K562 (cell line): Measurements from ENCODE around the gene FERMT1.

ENCODE experiments used
- CBX3 ChIP-seq, 2 experiments: IDR thresholded peaks; 1 replicate in 1 of 2; 2 replicates in 1 of 2; pipeline ENCODE4 v1.6.1; 2012; ENCODE audit warnings: inconsistent platforms in 2 of 2, low read length in 2 of 2, borderline replicate concordance in 1 of 2, control low read depth in 1 of 2
- CBX5 ChIP-seq: IDR thresholded peaks from 2 replicates; pipeline ENCODE4 v1.6.1; 2014; ENCODE audit warnings: low read depth, borderline replicate concordance
- CTCF ChIP-seq, 3 experiments: IDR thresholded peaks in 2 of 3; conservative IDR thresholded peaks in 1 of 3; 2 replicates each; pipeline ENCODE4 v1.5.1; 2011 to 2012; ENCODE audit warnings: low read length in 3 of 3, mild to moderate bottlenecking in 3 of 3, control low read depth in 2 of 3, improper control_type of control experiment in 1 of 3, inconsistent platforms in 1 of 3, low read depth in 1 of 3, mixed read lengths in 1 of 3, moderate library complexity in 1 of 3; ENCODE audit not compliant: insufficient read depth in 2 of 3
- E4F1 ChIP-seq: fragments of 250-450 bp; sonication (Bioruptor Pico); IDR thresholded peaks from 2 replicates; pipeline ENCODE4 v1.5.0; 2021; ENCODE audit warnings: mild to moderate bottlenecking, borderline replicate concordance
- ERF ChIP-seq: fragments of 450-650 bp; formaldehyde crosslinking; IDR thresholded peaks from 2 replicates; pipeline ENCODE4 v1.4.0; 2020; ENCODE audit warnings: mild to moderate bottlenecking, mixed read lengths
- JUNB ChIP-seq: fragments of 450-650 bp; formaldehyde crosslinking; conservative IDR thresholded peaks from 2 replicates; pipeline ENCODE4 v1.4.0; 2020; ENCODE audit warnings: mild to moderate bottlenecking
- POLR2AphosphoS5 ChIP-seq: IDR thresholded peaks from 2 replicates; pipeline ENCODE4 v1.6.1; 2011; ENCODE audit warnings: mild to moderate bottlenecking, low read depth, low read length, moderate library complexity; ENCODE audit not compliant: control insufficient read depth, insufficient read depth
- POLR3G ChIP-seq: IDR thresholded peaks from 2 replicates; pipeline ENCODE4 v1.6.1; 2011; ENCODE audit not compliant: insufficient read length, insufficient replicate concordance; ENCODE audit errors: extremely low read depth
- SP2 ChIP-seq: IDR thresholded peaks from 2 replicates; pipeline ENCODE4 v1.6.1; 2011; ENCODE audit warnings: mild to moderate bottlenecking, low read depth, low read length, moderate library complexity; ENCODE audit not compliant: poor library complexity, severe bottlenecking; ENCODE audit errors: extremely low read depth
- ZEB2 ChIP-seq: fragments of 450-650 bp; IDR thresholded peaks from 2 replicates; pipeline ENCODE4 v1.6.1; 2016
- ZFPM2 ChIP-seq: fragments of 250-450 bp; sonication (Bioruptor Pico); IDR thresholded peaks from 2 replicates; pipeline ENCODE4 v1.5.1; 2022; ENCODE audit warnings: mild to moderate bottlenecking

GRCh38 chr20:6168204-6168603 is 45.4 kb upstream of the FERMT1 start:
- no peak for TF ChIP-seq ZEB2
- TF ChIP-seq CTCF (IDR thresholded peaks at IDR 0.05 in 2 of 3, conservative IDR thresholded peaks at IDR 0.05 in 1 of 3; ENCODE audit: insufficient read depth in 2 of 3, low read depth in 1 of 3, low read length in 3 of 3), result no peak
- TF ChIP-seq JUNB (CRISPR knock-in tag), result no peak
- no peak for TF ChIP-seq ERF (CRISPR knock-in tag)
- no peak for TF ChIP-seq ZFPM2 (CRISPR knock-in tag)
- TF ChIP-seq E4F1 (CRISPR knock-in tag), result no peak
- no peak for TF ChIP-seq POLR3G
- TF ChIP-seq CBX5, result no peak
- TF ChIP-seq POLR2AphosphoS5, result no peak
- TF ChIP-seq CBX3 (IDR thresholded peaks at IDR 0.05; ENCODE audit: borderline replicate concordance in 1 of 2, low read length in 2 of 2), result no peak
- TF ChIP-seq SP2, result no peak
